ENCODE results near the gene NUAK2.
A peak's percentile ranks its signal among the peaks of the same experiment; 100 is the strongest.
"Not testable (repeated sequence)": the region's sequence is repeated elsewhere in the genome, so short reads cannot be mapped to it uniquely, and the experiment has no call there.

NUAK2 gene

GRCh38 chr1:205321162-205321958 is at the start of gene NUAK2:
NUAK2 (minus strand) TSS chr1:205321745; CDS start chr1:205321628, 117 bp downstream.
- no peak for FAIRE-seq

DNA sequence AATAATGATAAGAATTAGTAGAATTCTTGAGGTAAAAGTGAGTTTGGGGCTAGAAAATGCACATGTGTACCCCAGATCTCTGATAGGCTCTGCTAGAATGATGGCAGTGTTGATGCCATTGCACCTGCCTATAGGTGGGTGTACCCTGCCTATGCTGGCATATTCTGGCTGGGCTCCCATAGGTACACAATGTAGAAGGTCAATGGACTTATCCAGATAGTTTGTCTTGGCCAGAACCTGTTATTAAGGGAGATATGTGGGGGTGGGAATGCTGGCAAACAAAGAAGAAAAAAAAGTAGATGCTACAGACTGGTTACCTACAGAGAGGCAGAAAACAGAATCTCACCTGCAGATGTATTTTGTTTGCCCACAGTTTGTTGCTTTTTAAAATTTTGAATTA is 49.2 kb upstream of the NUAK2 start:
- FAIRE-seq: no peak
- no peak for DNase-seq (ENCODE audit: low spot score)

More at GRCh38 chr1:205321162-205321958, at the start of gene NUAK2:
- DNase-seq (ENCODE audit: low spot score): peak; percentile 82

DNA sequence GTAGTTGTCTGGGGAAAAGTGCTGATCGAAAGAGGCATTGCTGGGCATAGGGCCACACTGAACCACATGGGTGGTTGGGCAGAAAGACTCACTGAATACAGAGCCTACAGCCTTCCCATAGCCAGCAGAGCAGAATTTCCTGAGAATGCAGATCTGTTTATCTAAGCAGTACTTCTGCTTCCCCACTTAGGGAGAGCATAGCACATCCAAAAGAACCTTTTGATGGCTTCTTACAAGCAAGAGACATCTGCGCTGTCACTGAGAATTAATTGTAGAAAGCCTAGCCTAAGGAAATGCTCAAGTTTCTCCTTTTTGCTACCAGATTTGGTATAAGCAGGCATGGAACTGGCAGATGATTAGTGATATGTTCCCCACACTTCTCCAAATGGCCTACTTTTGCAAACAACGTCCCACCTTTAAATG is 48.2 kb upstream of the NUAK2 start:
- DNase-seq (ENCODE audit: low spot score): no peak
- no peak for FAIRE-seq

DNA sequence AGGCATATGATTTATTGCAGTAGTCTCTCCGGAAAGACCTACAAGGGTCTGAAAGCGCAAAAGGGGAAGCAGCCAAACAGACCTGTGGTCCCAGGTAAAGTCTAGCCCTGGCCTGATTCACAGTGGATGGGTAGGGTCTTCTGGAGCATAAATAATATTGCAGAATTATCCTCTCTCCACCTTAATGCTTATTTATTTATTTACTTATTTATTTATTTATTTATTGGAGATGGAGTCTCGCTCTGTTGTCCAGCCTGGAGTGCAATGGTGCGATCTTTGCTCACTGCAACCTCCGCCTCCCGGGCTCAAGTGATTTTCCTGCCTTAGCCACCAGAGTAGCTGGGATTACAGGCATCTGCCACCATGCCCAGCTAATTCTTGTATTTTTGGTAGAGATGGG is 46.9 kb upstream of the NUAK2 start:
- FAIRE-seq (no peak), DNase-seq (ENCODE audit: low spot score) (no peak)

GRCh38 chr1:205365945-205366463 is 44.5 kb upstream of the NUAK2 start:
- FAIRE-seq: no peak
- no peak for DNase-seq (ENCODE audit: low spot score)

DNA sequence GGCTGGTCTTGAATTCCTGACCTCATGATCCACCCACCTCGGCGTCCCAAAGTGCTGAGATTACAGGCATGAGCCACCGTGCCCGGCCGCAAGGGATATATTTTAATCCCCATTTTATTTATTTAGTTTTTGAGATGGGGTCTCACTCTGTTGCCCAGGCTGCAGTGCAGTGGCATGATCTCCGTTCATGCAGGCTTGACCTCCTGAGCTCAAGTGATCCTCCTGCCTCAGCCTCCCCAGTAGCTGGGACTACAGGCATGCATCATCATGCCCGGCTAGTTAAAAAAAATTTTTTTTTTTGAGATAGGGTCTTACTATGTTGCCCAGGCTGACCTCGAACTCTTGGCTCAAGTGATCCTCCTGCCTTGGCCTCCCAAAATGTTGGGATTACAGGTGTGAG is 43.5 kb upstream of the NUAK2 start:
- FAIRE-seq; DNase-seq (ENCODE audit: low spot score): not testable (repeated sequence)

DNA sequence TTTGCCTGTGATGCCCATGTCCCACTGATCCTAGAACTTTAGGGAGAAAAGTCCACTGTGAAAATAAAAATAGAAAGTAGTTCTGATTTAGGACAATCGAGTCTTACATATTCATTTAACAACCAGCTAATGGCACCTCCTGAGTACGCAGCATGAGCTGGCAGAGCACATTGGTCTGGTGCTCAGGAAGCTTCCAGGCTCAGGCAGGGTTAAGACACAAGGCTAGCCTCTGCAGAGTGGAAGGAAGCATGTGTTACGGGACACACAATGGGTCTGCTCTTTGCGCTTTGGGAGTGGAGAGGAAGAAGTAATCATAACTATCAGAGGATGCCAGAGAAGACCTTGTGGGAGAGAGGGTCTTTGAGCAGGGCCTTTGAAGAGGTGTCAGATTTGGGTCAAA is 39.3 kb upstream of the NUAK2 start:
- DNase-seq (ENCODE audit: low spot score): no peak
- FAIRE-seq: no peak

- FAIRE-seq: no peak
- DNase-seq (ENCODE audit: low spot score): no peak
Measured at GRCh38 chr1:205359771-205360565, 38.4 kb upstream of the NUAK2 start.

DNA sequence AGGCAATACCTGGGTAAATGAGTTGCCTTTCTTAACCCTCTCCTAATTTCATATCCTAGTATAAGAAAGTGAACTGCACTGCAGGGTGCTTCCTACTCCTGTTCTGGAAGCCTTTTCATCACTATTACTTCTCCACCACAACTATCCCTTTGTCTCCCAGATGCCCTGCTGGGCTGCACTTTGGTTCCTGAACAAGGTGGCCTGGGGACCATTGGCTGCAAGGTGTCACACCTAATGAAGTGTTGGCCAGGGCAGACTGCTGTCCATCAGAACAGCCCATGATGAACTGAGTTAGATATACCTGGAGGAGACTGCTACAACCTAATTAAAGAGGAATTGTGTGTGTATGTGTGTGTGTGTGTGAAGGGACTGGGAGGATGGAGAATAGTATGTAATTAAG is 37.0 kb upstream of the NUAK2 start:
- no peak for FAIRE-seq
- DNase-seq (ENCODE audit: low spot score): no peak

DNA sequence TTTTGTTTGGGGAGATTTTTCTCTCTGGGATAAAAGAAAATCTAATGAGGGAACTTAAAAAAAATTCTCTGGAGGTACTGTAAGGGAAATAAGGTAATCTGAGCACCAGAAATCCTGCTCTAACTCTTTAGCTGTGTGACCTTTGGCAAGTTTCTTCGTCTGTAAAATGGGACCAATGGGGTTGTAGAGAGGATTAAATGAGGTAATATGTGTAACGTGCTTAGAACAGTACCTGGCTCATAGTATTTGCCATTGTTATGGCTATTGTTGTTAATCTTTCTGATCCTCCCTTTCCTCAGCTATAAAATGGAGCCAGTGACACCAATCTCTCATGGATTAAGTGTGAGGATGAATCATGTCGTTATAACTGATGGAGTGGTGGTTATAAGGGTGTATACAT is 36.0 kb upstream of the NUAK2 start:
- FAIRE-seq: no peak
- no peak for DNase-seq (ENCODE audit: low spot score)

- no peak for FAIRE-seq
- DNase-seq (ENCODE audit: low spot score): no peak
Measured at GRCh38 chr1:205356440-205357139, 35.0 kb upstream of the NUAK2 start, which contains the start of gene KLHDC8A. KLHDC8A (minus strand) TSS chr1:205356922; CDS start chr1:205343604, 13,318 bp downstream.

- DNase-seq (ENCODE audit: low spot score) (no peak), FAIRE-seq (no peak)
Measured at GRCh38 chr1:205355075-205355453, 33.5 kb upstream of the NUAK2 start.

GRCh38 chr1:205354259-205355074 is 32.9 kb upstream of the NUAK2 start:
- peak; percentile 38 for DNase-seq (ENCODE audit: low spot score)
- no peak for FAIRE-seq

DNA sequence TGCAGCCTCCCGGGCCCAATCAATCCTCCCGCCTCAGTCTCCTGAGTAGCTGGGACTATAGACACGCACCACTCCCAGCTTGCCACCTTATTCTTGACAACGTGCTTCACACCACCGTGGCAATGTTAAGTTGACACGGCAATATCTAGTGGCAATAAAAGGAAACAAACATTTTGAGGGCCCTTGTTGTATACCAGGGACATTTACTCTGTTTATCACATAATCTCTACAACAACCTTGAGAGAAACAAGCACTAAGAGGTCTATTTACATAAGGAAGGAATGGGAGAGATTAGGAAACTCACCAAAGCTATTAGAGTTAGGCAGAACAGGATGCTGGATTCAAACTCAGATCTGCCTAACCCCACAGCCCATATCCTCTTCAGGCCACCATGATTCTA is 32.1 kb upstream of the NUAK2 start:
- DNase-seq (ENCODE audit: low spot score): no peak
- FAIRE-seq: no peak

GRCh38 chr1:205353191-205353590 is 31.6 kb upstream of the NUAK2 start:
- DNase-seq (ENCODE audit: low spot score) (no peak), FAIRE-seq (no peak)

DNA sequence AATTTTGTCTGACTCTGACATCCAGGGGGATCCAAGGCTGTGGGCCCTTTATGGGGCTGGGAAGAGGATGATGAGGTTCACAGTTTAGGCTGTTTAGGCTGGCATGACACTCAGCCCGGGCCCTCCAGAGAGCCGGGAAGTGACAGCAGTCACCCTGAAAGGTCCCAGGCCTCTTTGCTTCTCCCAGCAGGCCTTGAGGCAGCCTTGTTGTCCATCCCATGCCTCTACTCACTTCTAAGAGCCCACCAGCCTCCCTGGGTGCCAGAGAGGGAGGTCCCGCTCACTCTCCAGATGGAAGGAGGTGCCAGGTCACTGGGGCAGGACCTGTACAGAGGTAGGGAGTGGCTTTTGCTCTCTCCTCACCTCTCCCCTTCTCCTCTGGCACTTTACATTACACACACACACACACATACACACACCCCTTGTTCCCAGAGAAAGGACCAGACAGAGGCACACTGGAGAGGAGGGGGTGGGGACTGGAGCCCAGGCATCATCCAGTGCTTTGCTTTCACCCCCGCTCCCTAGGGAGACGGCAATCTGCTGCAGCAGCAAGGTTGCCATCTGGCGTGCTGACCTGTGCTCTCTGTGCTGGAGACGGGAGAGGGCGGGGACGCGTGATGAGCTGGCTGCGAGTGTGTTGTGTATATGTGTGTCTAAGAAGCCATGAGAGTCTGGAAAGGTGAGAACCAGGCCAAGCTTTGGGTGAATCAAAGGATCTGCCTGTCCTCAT is 30.6 kb upstream of the NUAK2 start:
- FAIRE-seq: no peak
- no peak for DNase-seq (ENCODE audit: low spot score)

DNA sequence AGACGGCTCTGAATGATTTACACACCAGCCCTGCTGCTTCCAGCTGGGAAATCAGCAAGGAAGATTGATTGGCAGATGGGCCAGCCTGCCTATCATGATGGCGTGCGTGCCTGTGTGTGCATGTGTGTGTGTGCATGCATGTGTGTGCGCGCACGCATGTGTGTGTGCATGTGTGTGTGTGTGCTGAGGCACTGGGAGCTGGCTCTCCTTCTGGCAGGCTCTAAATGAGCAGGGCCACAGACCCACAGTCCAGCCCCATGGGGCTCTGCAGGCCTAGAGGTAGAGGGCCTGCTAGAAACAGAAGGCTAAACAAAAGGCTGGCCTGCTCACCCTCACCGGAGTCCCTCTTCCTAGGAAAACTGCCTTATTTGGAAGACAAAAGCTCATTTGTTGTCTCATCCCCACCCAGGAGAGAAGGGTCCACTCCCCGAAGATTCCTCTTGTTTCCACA is 29.2 kb upstream of the NUAK2 start:
- no peak for FAIRE-seq
- DNase-seq (ENCODE audit: low spot score): no peak

GRCh38 chr1:205350124-205350523 is 28.6 kb upstream of the NUAK2 start:
- DNase-seq (ENCODE audit: low spot score) (no peak), FAIRE-seq (no peak)

GRCh38 chr1:205348554-205349487 is 27.3 kb upstream of the NUAK2 start:
- no peak for DNase-seq (ENCODE audit: low spot score)
- FAIRE-seq: no peak
